ACHN (cell line): ENCODE measurements around the gene ANKRD17.

Experiments used
- DNase-seq: peaks from one replicate; pipeline ENCODE4 v3.0.0-alpha.2; 2015
- in situ Hi-C: cut with HindIII; loops from 2 replicates; pipeline ENCODE4 v1.10.0; 2017; ENCODE audit warnings: low sequenced_read_pairs, low pct_ligation_motif_present, low pct_unique_long_range_greater_than_20kb

ANKRD17 gene

GRCh38 chr4:73152893-73153292 is 105.7 kb downstream of the ANKRD17 start:
- no peak for DNase-seq
- in situ Hi-C loops = no loop called here

GRCh38 chr4:73142995-73143547 is 115.5 kb downstream of the ANKRD17 start:
- peak; percentile 6 for DNase-seq
- in situ Hi-C loops = no loop called here

- no peak for DNase-seq
- in situ Hi-C loops = no loop called here
Measured at GRCh38 chr4:73139991-73140390, 118.6 kb downstream of the ANKRD17 start.

GRCh38 chr4:73139245-73139644 is 119.4 kb downstream of the ANKRD17 start:
- DNase-seq = no peak
- in situ Hi-C loops = no loop called here

GRCh38 chr4:73137121-73137520 is 121.5 kb downstream of the ANKRD17 start:
- in situ Hi-C loops = no loop called here
- no peak for DNase-seq

- in situ Hi-C loops = no loop called here
Measured at GRCh38 chr4:73133784-73134183, 124.8 kb downstream of the ANKRD17 start.

GRCh38 chr4:73131281-73131680 is 127.3 kb downstream of the ANKRD17 start:
- DNase-seq = no peak

More at GRCh38 chr4:73133784-73134183, 124.8 kb downstream of the ANKRD17 start:
- no peak for DNase-seq

GRCh38 chr4:73129319-73129718 is 129.3 kb downstream of the ANKRD17 start:
- in situ Hi-C loops = no loop called here
- no peak for DNase-seq

More at GRCh38 chr4:73131281-73131680, 127.3 kb downstream of the ANKRD17 start:
- in situ Hi-C loops = no loop called here

- in situ Hi-C loops = no loop called here
- DNase-seq = peak; percentile 28
Measured at GRCh38 chr4:73127839-73128453, 130.7 kb downstream of the ANKRD17 start.

- in situ Hi-C loops = no loop called here
Measured at GRCh38 chr4:73109493-73109892, 149.1 kb downstream of the ANKRD17 start.

GRCh38 chr4:73104695-73105094 is 153.9 kb downstream of the ANKRD17 start:
- no peak for DNase-seq
- in situ Hi-C loops = no loop called here

More at GRCh38 chr4:73109493-73109892, 149.1 kb downstream of the ANKRD17 start:
- no peak for DNase-seq

- in situ Hi-C loops = no loop called here
Measured at GRCh38 chr4:73103799-73104503, 154.6 kb downstream of the ANKRD17 start.

GRCh38 chr4:73099143-73099542 is 159.5 kb downstream of the ANKRD17 start:
- no peak for DNase-seq
- in situ Hi-C loops = no loop called here

More at GRCh38 chr4:73103799-73104503, 154.6 kb downstream of the ANKRD17 start:
- DNase-seq = peak; percentile 13

GRCh38 chr4:73098713-73099112 is 159.9 kb downstream of the ANKRD17 start:
- in situ Hi-C loops = no loop called here
- no peak for DNase-seq

GRCh38 chr4:73098016-73098415 is 160.6 kb downstream of the ANKRD17 start:
- no peak for DNase-seq
- in situ Hi-C loops = no loop called here

- in situ Hi-C loops = no loop called here
- no peak for DNase-seq
Measured at GRCh38 chr4:73092868-73093267, 165.7 kb downstream of the ANKRD17 start.

- in situ Hi-C loops = no loop called here
Measured at GRCh38 chr4:73090738-73091137, 167.9 kb downstream of the ANKRD17 start.

GRCh38 chr4:73087871-73088270 is 170.7 kb downstream of the ANKRD17 start:
- in situ Hi-C loops = no loop called here

More at GRCh38 chr4:73090738-73091137, 167.9 kb downstream of the ANKRD17 start:
- no peak for DNase-seq

GRCh38 chr4:73086095-73086868 is 172.3 kb downstream of the ANKRD17 start:
- no peak for DNase-seq
- in situ Hi-C loops = no loop called here

More at GRCh38 chr4:73087871-73088270, 170.7 kb downstream of the ANKRD17 start:
- DNase-seq = no peak
